ENCODE measurements around the gene NADK2. TPM values are rescaled to one million over a fixed set of nuclear protein-coding genes. Genes with fewer than 3 reads are reported as not detected.

NADK2 gene
- total RNA-seq, 1 donor from 2014 or later = 18.2 TPM

DNA sequence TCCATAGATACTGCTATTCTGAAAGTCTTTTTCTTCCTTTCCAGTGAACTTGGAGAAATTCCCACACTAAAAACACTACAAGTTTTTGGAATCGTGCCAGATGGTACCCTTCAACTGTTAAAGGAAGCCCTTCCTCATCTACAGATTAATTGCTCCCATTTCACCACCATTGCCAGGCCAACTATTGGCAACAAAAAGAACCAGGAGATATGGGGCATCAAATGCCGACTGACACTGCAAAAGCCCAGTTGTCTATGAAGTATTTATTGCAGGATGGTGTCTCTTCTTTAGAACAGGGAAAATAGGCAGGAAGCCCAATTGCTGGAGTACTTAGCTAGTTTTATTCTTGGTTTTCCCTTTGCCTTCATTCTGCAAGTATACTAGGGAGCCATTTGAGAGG, 60.0 kb downstream of the NADK2 start:
- POLR2A ChIA-PET = interaction anchor here (1.4 kb wide), 1 partner anchor 30 kb away, joined by 4 read pairs; the partner anchor contains the start of genes LMBRD2 and SKP2
- CTCF ChIA-PET = interaction anchor here (1.0 kb wide), 1 partner anchor 102 kb away, joined by 3 read pairs; no protein-coding TSS in a partner anchor
- DNase-seq (no peak), ATAC-seq (ENCODE audit: low read depth) (no peak)
- Mint-ChIP-seq H3K27ac (no peak overlapping the region), H3K9me3 (no peaks in the 10 kb centered on the region), H3K27me3 (no peaks in the 10 kb centered on the region), H3K36me3 (ENCODE audit: low read depth) (peaks cover 80% of the 10 kb centered on the region), H3K4me1 (peaks cover 4% of the 10 kb centered on the region), H3K4me3 (no peak overlapping the region)
- intact Hi-C loops (cut with micrococcal nuclease) = no loop called here
- TF ChIP-seq, protein P1, sequence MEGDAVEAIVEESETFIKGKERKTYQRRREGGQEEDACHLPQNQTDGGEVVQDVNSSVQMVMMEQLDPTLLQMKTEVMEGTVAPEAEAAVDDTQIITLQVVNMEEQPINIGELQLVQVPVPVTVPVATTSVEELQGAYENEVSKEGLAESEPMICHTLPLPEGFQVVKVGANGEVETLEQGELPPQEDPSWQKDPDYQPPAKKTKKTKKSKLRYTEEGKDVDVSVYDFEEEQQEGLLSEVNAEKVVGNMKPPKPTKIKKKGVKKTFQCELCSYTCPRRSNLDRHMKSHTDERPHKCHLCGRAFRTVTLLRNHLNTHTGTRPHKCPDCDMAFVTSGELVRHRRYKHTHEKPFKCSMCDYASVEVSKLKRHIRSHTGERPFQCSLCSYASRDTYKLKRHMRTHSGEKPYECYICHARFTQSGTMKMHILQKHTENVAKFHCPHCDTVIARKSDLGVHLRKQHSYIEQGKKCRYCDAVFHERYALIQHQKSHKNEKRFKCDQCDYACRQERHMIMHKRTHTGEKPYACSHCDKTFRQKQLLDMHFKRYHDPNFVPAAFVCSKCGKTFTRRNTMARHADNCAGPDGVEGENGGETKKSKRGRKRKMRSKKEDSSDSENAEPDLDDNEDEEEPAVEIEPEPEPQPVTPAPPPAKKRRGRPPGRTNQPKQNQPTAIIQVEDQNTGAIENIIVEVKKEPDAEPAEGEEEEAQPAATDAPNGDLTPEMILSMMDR (IDR thresholded peaks at IDR 0.05) = no peak

DNA sequence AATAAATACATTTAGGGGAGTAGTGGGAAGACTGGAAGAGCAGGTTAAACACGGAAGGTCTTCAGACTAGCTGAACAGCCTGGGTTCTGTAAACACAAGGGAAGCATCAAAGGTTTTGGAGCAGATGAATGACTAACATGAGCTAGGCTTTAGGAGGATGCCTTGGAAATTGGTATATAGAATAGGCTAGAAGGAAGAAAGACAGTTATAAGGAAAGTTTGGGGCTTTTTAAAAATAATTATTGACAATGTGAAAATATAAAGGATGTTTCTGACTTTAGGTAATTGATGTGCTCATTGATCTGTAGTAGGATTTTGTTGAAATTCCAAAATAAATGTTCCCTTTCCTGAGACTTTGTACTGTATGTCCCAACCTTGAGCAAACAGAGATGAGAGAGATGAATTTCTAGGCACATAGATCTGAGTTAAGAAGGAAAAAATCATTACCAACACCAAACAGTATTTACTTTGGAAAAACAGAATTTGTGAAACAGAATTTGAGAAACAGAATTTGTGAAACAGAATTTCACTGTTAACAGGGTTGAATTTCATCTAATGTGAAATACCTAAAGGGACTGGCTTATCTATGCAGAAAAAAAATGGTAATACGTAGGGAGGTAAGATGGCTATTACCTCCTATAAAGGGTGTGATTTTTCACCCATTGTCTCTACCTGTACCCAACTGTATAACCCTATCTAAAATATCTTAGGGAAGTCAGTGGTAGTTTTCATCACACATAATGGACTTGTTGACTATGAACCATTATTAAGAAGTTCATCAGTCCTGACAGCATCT, 61.0 kb downstream of the NADK2 start:
- H3K4me3 Mint-ChIP-seq = no peak overlapping the region
- TF ChIP-seq, protein P1 (IDR thresholded peaks at IDR 0.05) = no peak
- no peaks in the 10 kb centered on the region for H3K27me3 Mint-ChIP-seq
- no peak for ATAC-seq (ENCODE audit: low read depth)
- H3K9me3 Mint-ChIP-seq = no peaks in the 10 kb centered on the region
- H3K4me1 Mint-ChIP-seq = peaks cover 4% of the 10 kb centered on the region
- H3K36me3 Mint-ChIP-seq (ENCODE audit: low read depth) = peaks cover 75% of the 10 kb centered on the region
- ChIA-PET POLR2A (no interaction called here), CTCF (no interaction called here)
- intact Hi-C loops (cut with micrococcal nuclease) = no loop called here
- DNase-seq = no peak
- H3K27ac Mint-ChIP-seq = no peak overlapping the region

DNA sequence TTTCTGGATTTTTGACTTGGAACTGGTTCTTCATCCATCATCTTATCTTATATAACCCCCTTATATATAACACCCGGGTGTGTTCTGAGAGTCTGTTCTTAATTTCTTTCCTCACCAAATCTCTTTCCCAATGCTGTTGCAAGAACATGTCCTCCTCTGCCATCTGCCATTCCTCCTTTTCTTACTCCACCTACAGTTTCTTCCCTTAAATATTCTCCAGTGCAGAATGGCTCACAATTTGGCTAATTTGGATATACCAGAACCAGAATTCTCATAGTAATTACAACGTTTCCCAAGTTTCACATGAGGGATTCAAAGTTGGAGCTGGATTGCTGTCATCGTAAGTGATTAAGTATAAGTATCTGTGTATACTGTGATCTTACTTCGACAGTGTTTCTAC, 61.8 kb downstream of the NADK2 start:
- no peak for DNase-seq
- Mint-ChIP-seq H3K4me3 (no peak overlapping the region), H3K27me3 (no peaks in the 10 kb centered on the region), H3K9me3 (no peaks in the 10 kb centered on the region), H3K36me3 (ENCODE audit: low read depth) (peaks cover 75% of the 10 kb centered on the region), H3K4me1 (peaks cover 4% of the 10 kb centered on the region), H3K27ac (no peak overlapping the region)
- intact Hi-C loops (cut with micrococcal nuclease) = no loop called here
- TF ChIP-seq, protein P1 (IDR thresholded peaks at IDR 0.05) = no peak
- ATAC-seq (ENCODE audit: low read depth) = no peak
- ChIA-PET CTCF (no interaction called here), POLR2A (no interaction called here)

DNA sequence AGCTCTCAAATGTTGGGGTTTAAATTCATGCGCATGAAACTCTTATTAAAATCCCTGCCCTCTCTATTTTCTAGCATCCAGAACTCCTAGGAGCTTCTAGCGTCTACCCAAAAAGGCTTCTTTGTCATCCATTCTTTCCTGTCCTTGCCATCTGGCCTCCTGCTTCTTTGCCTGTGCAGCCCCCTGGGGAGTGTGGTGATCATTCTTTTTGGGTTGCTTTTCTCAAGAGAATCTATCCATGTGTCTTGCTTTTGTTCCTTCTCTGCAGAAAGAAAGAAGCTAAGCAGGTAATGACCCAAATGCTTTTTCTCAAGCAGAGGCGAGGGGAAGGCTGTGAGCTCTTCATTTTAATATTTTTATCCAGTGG, 63.2 kb downstream of the NADK2 start:
- H3K4me3 Mint-ChIP-seq = no peak overlapping the region
- peaks cover 4% of the 10 kb centered on the region for H3K4me1 Mint-ChIP-seq
- no peak overlapping the region for H3K27ac Mint-ChIP-seq
- CTCF ChIA-PET = interaction anchor here (0.9 to 1.6 kb wide), 7 partner anchors 127 to 518 kb away, joined by 3 to 10 read pairs (median 7); no protein-coding TSS in a partner anchor
- no peaks in the 10 kb centered on the region for H3K27me3 Mint-ChIP-seq
- ATAC-seq (ENCODE audit: low read depth) = no peak
- no peaks in the 10 kb centered on the region for H3K9me3 Mint-ChIP-seq
- no peak for DNase-seq
- POLR2A ChIA-PET = no interaction called here
- TF ChIP-seq, protein P1 (IDR thresholded peaks at IDR 0.05) = no peak
- H3K36me3 Mint-ChIP-seq (ENCODE audit: low read depth) = peaks cover 83% of the 10 kb centered on the region
- intact Hi-C loops (cut with micrococcal nuclease) = loop anchor here (1.0 kb wide), 2 partner anchors 329 to 515 kb away; no protein-coding TSS in a partner anchor

DNA sequence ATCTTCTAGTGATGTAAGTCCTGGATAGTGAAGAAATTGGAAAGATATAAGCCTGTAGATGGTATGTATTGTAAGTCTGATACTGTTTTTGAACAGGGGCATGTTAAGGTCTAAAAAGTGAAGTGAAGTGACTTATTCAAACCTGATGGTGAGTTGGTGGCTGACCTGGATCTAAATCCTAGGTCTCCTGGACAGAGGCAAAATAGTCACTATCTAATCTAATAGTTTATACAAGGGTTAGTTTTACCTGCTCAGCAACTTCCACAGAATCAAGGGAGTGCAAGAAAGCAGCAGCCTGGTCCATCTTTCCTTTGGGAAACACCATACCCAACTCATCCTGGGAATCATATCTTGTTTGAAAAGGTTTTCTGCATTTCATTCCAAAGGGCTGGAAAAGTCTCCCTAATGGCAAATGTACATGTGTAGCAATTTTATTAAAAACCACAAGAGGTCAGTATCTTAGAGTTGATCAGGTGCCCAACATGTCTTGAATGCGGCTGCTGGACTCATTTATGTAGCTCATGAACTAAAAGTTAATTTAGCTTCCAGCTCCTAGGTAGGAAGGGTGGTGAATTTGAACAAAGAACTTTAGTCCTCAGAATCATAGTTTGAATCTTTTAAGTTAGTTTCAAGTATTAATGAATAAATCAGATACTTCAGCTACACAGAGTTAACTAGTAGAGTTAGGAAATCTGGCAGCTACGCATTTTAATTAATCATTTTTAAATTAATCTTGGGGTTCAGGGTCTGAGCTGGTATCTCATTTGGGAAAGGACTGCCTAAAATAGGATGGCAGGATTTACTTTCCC, 63.8 kb downstream of the NADK2 start:
- no peak for DNase-seq
- Mint-ChIP-seq H3K36me3 (ENCODE audit: low read depth) (peaks cover 85% of the 10 kb centered on the region), H3K27ac (no peak overlapping the region), H3K27me3 (no peaks in the 10 kb centered on the region), H3K9me3 (no peaks in the 10 kb centered on the region), H3K4me1 (peaks cover 4% of the 10 kb centered on the region), H3K4me3 (no peak overlapping the region)
- ATAC-seq (ENCODE audit: low read depth) = no peak
- CTCF ChIA-PET = interaction anchor here (0.9 to 1.6 kb wide), 7 partner anchors 128 to 518 kb away, joined by 3 to 10 read pairs (median 7); no protein-coding TSS in a partner anchor
- POLR2A ChIA-PET = no interaction called here
- TF ChIP-seq, protein P1 (IDR thresholded peaks at IDR 0.05) = no peak
- intact Hi-C loops (cut with micrococcal nuclease) = loop anchor here (1.0 kb wide), 3 partner anchors 127 to 515 kb away; no protein-coding TSS in a partner anchor
